HG03460 (cell line): ENCODE data around the gene ANXA11.
"Not testable (repeated sequence)": the region's sequence is repeated elsewhere in the genome, so short reads cannot be mapped to it uniquely, and the experiment has no call there.

ENCODE experiments used
- ATAC-seq: cut with Tn5 transposase; IDR thresholded peaks from one replicate; pipeline ENCODE4 v1.9.1; 2021; ENCODE audit not compliant: unreplicated experiment

ANXA11 gene

GRCh38 chr10:80149123-80149522 lies 56.2 kb downstream of the ANXA11 start:
- no peak for ATAC-seq

- no peak for ATAC-seq
Measured at GRCh38 chr10:80148166-80148805, 57.1 kb downstream of the ANXA11 start.

GRCh38 chr10:80146918-80147317 lies 58.4 kb downstream of the ANXA11 start:
- no peak for ATAC-seq

- ATAC-seq, result not testable (repeated sequence)
Measured at GRCh38 chr10:80145406-80146308, 59.7 kb downstream of the ANXA11 start.

- peak; percentile 42 for ATAC-seq
Measured at GRCh38 chr10:80144696-80145131, 60.6 kb downstream of the ANXA11 start.

- ATAC-seq, result peak; percentile 66
Measured at GRCh38 chr10:80144067-80144695, 61.2 kb downstream of the ANXA11 start.

- ATAC-seq, result no peak
Measured at GRCh38 chr10:80141696-80142460, 63.5 kb downstream of the ANXA11 start.

- no peak for ATAC-seq
Measured at GRCh38 chr10:80140251-80140650, 65.1 kb downstream of the ANXA11 start.

- no peak for ATAC-seq
Measured at GRCh38 chr10:80139265-80139664, 66.1 kb downstream of the ANXA11 start.

GRCh38 chr10:80137920-80138319 lies 67.4 kb downstream of the ANXA11 start:
- no peak for ATAC-seq

- no peak for ATAC-seq
Measured at GRCh38 chr10:80137031-80137862, 68.1 kb downstream of the ANXA11 start.

GRCh38 chr10:80136134-80136571 lies 69.2 kb downstream of the ANXA11 start:
- no peak for ATAC-seq

- not testable (repeated sequence) for ATAC-seq
Measured at GRCh38 chr10:80133687-80134086, 71.7 kb downstream of the ANXA11 start.

- ATAC-seq, result no peak
Measured at GRCh38 chr10:80133206-80133605, 72.1 kb downstream of the ANXA11 start.

- ATAC-seq, result no peak
Measured at GRCh38 chr10:80132299-80133139, 72.8 kb downstream of the ANXA11 start, which contains the start of gene PLAC9. Gene PLAC9, plus strand, starts transcription at chr10:80132730. Its CDS starts 33 bp downstream, at chr10:80132763.

- no peak for ATAC-seq
Measured at GRCh38 chr10:80131499-80131901, 73.8 kb downstream of the ANXA11 start.

GRCh38 chr10:80126876-80127275 lies 78.5 kb downstream of the ANXA11 start:
- ATAC-seq, result no peak

- no peak for ATAC-seq
Measured at GRCh38 chr10:80122746-80123145, 82.6 kb downstream of the ANXA11 start.

- no peak for ATAC-seq
Measured at GRCh38 chr10:80122110-80122710, 83.1 kb downstream of the ANXA11 start.
